ENCODE data around the gene MPZL2.

DNA sequence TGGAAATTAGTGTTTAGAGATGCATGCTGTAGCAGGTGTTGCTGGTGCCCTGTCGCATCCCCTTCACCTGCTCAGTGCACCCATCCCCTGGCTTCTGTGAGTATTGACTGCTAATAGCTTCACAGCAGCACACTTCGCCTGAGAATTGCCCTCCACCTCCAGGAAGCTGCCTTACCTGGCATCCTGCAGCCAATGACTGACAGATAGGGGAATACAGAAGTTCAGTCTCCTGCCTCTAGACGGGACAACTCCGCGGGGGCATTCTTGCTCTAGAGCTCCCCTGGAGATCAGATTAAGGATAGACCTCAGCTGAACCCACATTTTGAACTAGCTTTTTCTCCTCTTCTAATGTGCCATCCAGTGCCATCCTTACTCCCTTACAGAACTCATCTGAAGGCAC, 31.1 kb upstream of the MPZL2 start:
- no peak for TF ChIP-seq CTCF (conservative IDR thresholded peaks at IDR 0.05; ENCODE audit: low read depth, low read length)
- no peak for TF ChIP-seq EZH2 (IDR thresholded peaks at IDR 0.05; ENCODE audit: low read length, unreplicated experiment)
